ENCODE results near the gene CYLD. TPM values are rescaled to one million over a fixed set of nuclear protein-coding genes. Genes with fewer than 3 reads are reported as not detected.

The CYLD gene
- total RNA-seq, 1 experiment from 2014 or later = 12.5 TPM

GRCh38 chr16:50802961-50803360, 61.1 kb downstream of the CYLD start:
- Histone ChIP-seq H3K18ac (ENCODE audit: insufficient read length, low read depth, low read length) (no peak overlapping the region), H3K79me2 (ENCODE audit: insufficient read depth, low read length) (no peaks in the 10 kb centered on the region), H3K23me2 (ENCODE audit: insufficient read length, low read depth, low read length, poor library complexity, severe bottlenecking) (no peaks in the 10 kb centered on the region), H4K91ac (ENCODE audit: insufficient read length, low read depth, low read length) (no peak overlapping the region), H3T11ph (ENCODE audit: low read length) (no peak overlapping the region), H3K27ac (ENCODE audit: insufficient read length, low read depth, low read length) (no peak overlapping the region), H2BK12ac (ENCODE audit: insufficient read length, low read depth, low read length) (no peak overlapping the region), H4K8ac (replicated peaks; ENCODE audit: insufficient read length, low read depth, low read length) (no peak overlapping the region), H3K9me3 (ENCODE audit: control insufficient read depth, low read depth, low read length) (no peaks in the 10 kb centered on the region), H3K23ac (ENCODE audit: insufficient read length, low read depth, low read length) (no peak overlapping the region), H4K5ac (ENCODE audit: insufficient read length, low read depth, low read length) (no peak overlapping the region), H2BK120ac (ENCODE audit: low read depth, low read length, poor library complexity, severe bottlenecking) (peak overlapping the region; percentile 76), H3K9ac (ENCODE audit: extremely low read depth, insufficient read length, low read length) (no peak overlapping the region), H3K79me1 (ENCODE audit: insufficient read depth, low read depth, low read length, poor library complexity, severe bottlenecking) (no peaks in the 10 kb centered on the region), H2BK15ac (ENCODE audit: low read depth, low read length) (no peak overlapping the region), H2AFZ (ENCODE audit: low read length) (no peak overlapping the region), H3K56ac (ENCODE audit: insufficient read length, low read depth, low read length) (no peak overlapping the region), H3K4me1 (ENCODE audit: insufficient read depth, low read length) (no peaks in the 10 kb centered on the region), H3K27me3 (ENCODE audit: insufficient read depth, low read length) (no peaks in the 10 kb centered on the region), H2BK5ac (ENCODE audit: insufficient read length, low read length) (no peak overlapping the region), H3K4ac (ENCODE audit: low read depth, low read length) (no peak overlapping the region), H3K4me2 (ENCODE audit: insufficient read depth, insufficient read length, low read length) (no peak overlapping the region), H4K20me1 (ENCODE audit: control insufficient read depth, insufficient read depth, insufficient read length) (no peaks in the 10 kb centered on the region), H2BK20ac (ENCODE audit: low read depth, low read length, poor library complexity, severe bottlenecking) (no peak overlapping the region), H3K14ac (ENCODE audit: insufficient read depth, low read length) (no peak overlapping the region), H2AK5ac (ENCODE audit: insufficient read length, low read length) (no peak overlapping the region)
- TF ChIP-seq CTCF (conservative IDR thresholded peaks at IDR 0.05) = no peak
- H3K4me1 Mint-ChIP-seq = peaks cover 15 to 19% of the 10 kb centered on the region in 2 experiments
- H3K9me3 Mint-ChIP-seq = no peaks in the 10 kb centered on the region
- no peaks in the 10 kb centered on the region for H3K36me3 Mint-ChIP-seq (ENCODE audit: insufficient read depth in 1 of 3, low read depth in 3 of 3)
- WGBS (ENCODE audit: extremely low coverage, insufficient read length, low lambda C conversion rate) = no CpG with 5 or more reads among the region's 8 CpGs
- no peak overlapping the region for H3K27ac Mint-ChIP-seq
- no peak overlapping the region; a peak in 1 of 5 replicates for H3K4me3 Mint-ChIP-seq
- DNase-seq = no peak
- no peaks in the 10 kb centered on the region; the same call in 1 of the 2 replicates for H3K27me3 Mint-ChIP-seq (ENCODE audit: low read depth)

All from H9 (cell line).